GM23338 (cell line): Measurements from ENCODE around the gene DVL2. TPM values are rescaled to one million over a fixed set of nuclear protein-coding genes. Genes with fewer than 3 reads are reported as not detected.
A peak's percentile ranks its signal among the peaks of the same experiment; 100 is the strongest.
"Not testable (repeated sequence)": the region's sequence is repeated elsewhere in the genome, so short reads cannot be mapped to it uniquely, and the experiment has no call there.

Experiments
- ATAC-seq: fragments of 200-7000 bp; cut with Tn5 transposase; 3 replicates; pipeline ENCODE4 v1.9.1; 2020
- DNase-seq: peaks from one replicate; pipeline ENCODE4 v3.0.0-alpha.2; 2015; ENCODE audit warnings: low spot score
- H2AFZ ChIP-seq: fragments of 200-600 bp; sonication (generic); 2 replicates; pipeline ENCODE4 v1.8.0; 2016; ENCODE audit warnings: antibody characterized with exemption, mild to moderate bottlenecking, moderate library complexity
- H3F3A ChIP-seq: fragments of 200-600 bp; sonication (generic); replicated peaks from 2 replicates; pipeline ENCODE4 v1.8.0; 2017; ENCODE audit warnings: antibody characterized with exemption, mixed run types, low read depth
- H3K27ac ChIP-seq: fragments of 200-600 bp; sonication (generic); 2 replicates; pipeline ENCODE4 v1.6.1; 2016; ENCODE audit warnings: low read depth
- H3K27me3 ChIP-seq: fragments of 200-600 bp; sonication (generic); 2 replicates; pipeline ENCODE4 v1.8.0; 2016; ENCODE audit warnings: mild to moderate bottlenecking, mixed run types, moderate library complexity; ENCODE audit not compliant: insufficient read depth
- H3K36me3 ChIP-seq: fragments of 200-600 bp; sonication (generic); 2 replicates; pipeline ENCODE4 v1.8.0; 2016; ENCODE audit warnings: mild to moderate bottlenecking; ENCODE audit not compliant: insufficient read depth
- H3K4me1 ChIP-seq: fragments of 200-600 bp; sonication (generic); 2 replicates; pipeline ENCODE4 v1.8.0; 2016; ENCODE audit warnings: mild to moderate bottlenecking, moderate library complexity; ENCODE audit not compliant: insufficient read depth
- H3K4me2 ChIP-seq: fragments of 200-600 bp; sonication (generic); 2 replicates; pipeline ENCODE4 v1.7.1; 2017; ENCODE audit warnings: mixed run types
- H3K4me3 ChIP-seq: fragments of 200-600 bp; sonication (generic); 2 replicates; pipeline ENCODE4 v1.6.1; 2016; ENCODE audit warnings: mixed run types
- H3K79me2 ChIP-seq: fragments of 200-600 bp; sonication (generic); replicated peaks from 2 replicates; pipeline ENCODE4 v1.8.0; 2017; ENCODE audit warnings: mild to moderate bottlenecking; ENCODE audit not compliant: insufficient read depth
- H3K9me2 ChIP-seq: fragments of 200-600 bp; sonication (generic); 2 replicates; pipeline ENCODE4 v1.8.0; 2017; ENCODE audit not compliant: insufficient read depth
- H4K20me1 ChIP-seq: fragments of 200-600 bp; sonication (generic); replicated peaks from 2 replicates; pipeline ENCODE4 v1.8.0; 2017; ENCODE audit warnings: mild to moderate bottlenecking; ENCODE audit not compliant: insufficient read depth
- H3K27ac Mint-ChIP-seq: 2 replicates; pipeline ENCODE4 v1.8.0; 2020; ENCODE audit warnings: inconsistent platforms, mild to moderate bottlenecking, moderate library complexity, mixed read lengths
- H3K27me3 Mint-ChIP-seq: 3 replicates; pipeline ENCODE4 v1.8.0; 2022; ENCODE audit warnings: low read depth, mild to moderate bottlenecking, moderate library complexity, mixed read lengths, inconsistent platforms; ENCODE audit not compliant: insufficient read depth, poor library complexity
- H3K36me3 Mint-ChIP-seq: 3 replicates; pipeline ENCODE4 v1.8.0; 2021; ENCODE audit warnings: low read depth, mild to moderate bottlenecking, inconsistent platforms, moderate library complexity, mixed read lengths
- H3K4me1 Mint-ChIP-seq: 3 replicates; pipeline ENCODE4 v1.8.0; 2020; ENCODE audit warnings: mild to moderate bottlenecking, inconsistent platforms, mixed read lengths
- H3K4me3 Mint-ChIP-seq: 3 replicates; pipeline ENCODE4 v1.8.0; 2021; ENCODE audit warnings: moderate library complexity, mild to moderate bottlenecking, inconsistent platforms, mixed read lengths
- H3K9me3 Mint-ChIP-seq: 3 replicates; pipeline ENCODE4 v1.8.0; 2020; ENCODE audit warnings: moderate library complexity, mild to moderate bottlenecking, inconsistent platforms, mixed read lengths
- EZH2phosphoT487 ChIP-seq: fragments of 200-600 bp; sonication (generic); IDR thresholded peaks from one replicate; pipeline ENCODE4 v1.8.1; 2018; ENCODE audit warnings: antibody characterized with exemption; ENCODE audit not compliant: unreplicated experiment
- JUNB ChIP-seq: IDR thresholded peaks from one replicate; pipeline ENCODE4 v1.6.1; 2016; ENCODE audit warnings: antibody characterized with exemption; ENCODE audit not compliant: unreplicated experiment
- NANOG ChIP-seq: IDR thresholded peaks from 2 replicates; pipeline ENCODE4 v1.6.1; 2016; ENCODE audit warnings: antibody characterized with exemption, borderline replicate concordance
- POLR2AphosphoS5 ChIP-seq: IDR thresholded peaks from 2 replicates; pipeline ENCODE4 v1.6.1; 2016; ENCODE audit warnings: antibody characterized with exemption, low read depth
- REST ChIP-seq: IDR thresholded peaks from one replicate; pipeline ENCODE4 v1.6.1; 2018; ENCODE audit warnings: antibody characterized with exemption; ENCODE audit not compliant: unreplicated experiment
- ZNF331 ChIP-seq: fragments of 250-450 bp; sonication (Bioruptor Pico); IDR thresholded peaks from 2 replicates; pipeline ENCODE4 v1.5.0; 2020; ENCODE audit warnings: low read depth, mild to moderate bottlenecking, moderate library complexity
- polyA plus RNA-seq: library from polyadenylated mRNA; unstranded; fragments of >200 nt; fragmentation: Nextera tagmentation; extraction: Ambion mirVana; gene quantifications from 2 replicates; pipeline ENCODE4 v1.2.1, GENCODE V29; 2016
- total RNA-seq: library from RNA; depleted of rRNA; stranded (reverse); fragments of >200 nt; shearing (Covaris generic); gene quantifications from 2 replicates; pipeline ENCODE4 v1.2.3, GENCODE V29; 2014

DVL2 gene
- total and polyA plus RNA-seq, 2 experiments from 2014 or later = 19.7 to 80.6 TPM

GRCh38 chr17:7246779-7247178 lies 12.5 kb upstream of the DVL2 start (continued):
- TF ChIP-seq REST = no peak
- no peak for TF ChIP-seq JUNB
- TF ChIP-seq NANOG = no peak
- no peak for TF ChIP-seq EZH2phosphoT487
- no peak for TF ChIP-seq POLR2AphosphoS5

- H3K27me3 Mint-ChIP-seq = peaks cover 19% of the 10 kb centered on the region
- H3K27me3 ChIP-seq, ATAC-seq, H4K20me1 ChIP-seq, H3K4me3 ChIP-seq, H3K9me2 ChIP-seq, H3K9me3 Mint-ChIP-seq, H2AFZ ChIP-seq, DNase-seq, H3K4me2 ChIP-seq, H3K27ac Mint-ChIP-seq: not testable (repeated sequence)
- Histone ChIP-seq H3K79me2 (peaks cover 45% of the 10 kb centered on the region), H3K27ac (peak overlapping the region; percentile 76; the same call in 1 of the 2 replicates), H3K4me1 (peaks cover 23% of the 10 kb centered on the region), H3F3A (peaks cover 27% of the 10 kb centered on the region), H3K36me3 (peaks cover 16% of the 10 kb centered on the region; the same call in 1 of the 2 replicates)
- H3K4me1 Mint-ChIP-seq = peaks cover 40% of the 10 kb centered on the region
- peaks cover 50% of the 10 kb centered on the region for H3K36me3 Mint-ChIP-seq
- H3K4me3 Mint-ChIP-seq = peak overlapping the region; percentile 87; the same call in 1 of the 3 replicates
These were observed 9.5 kb upstream of the DVL2 start for GRCh38 chr17:7243838-7244237.

GRCh38 chr17:7243453-7243729 lies 9.1 kb upstream of the DVL2 start:
- peaks cover 6% of the 10 kb centered on the region; the same call in 1 of the 2 replicates for H4K20me1 ChIP-seq
- H3K4me3 ChIP-seq = peak overlapping the region; percentile 78
- no peaks in the 10 kb centered on the region for H3K9me2 ChIP-seq
- H3K27me3 ChIP-seq = no peaks in the 10 kb centered on the region
- no peak overlapping the region for H2AFZ ChIP-seq
- H3K27ac ChIP-seq = peak overlapping the region; percentile 76
- H3K4me2 ChIP-seq = peak overlapping the region; percentile 81
- H3K79me2 ChIP-seq = peaks cover 44% of the 10 kb centered on the region
- TF ChIP-seq NANOG (no peak), EZH2phosphoT487 (no peak), ZNF331 (CRISPR knock-in tag) (no peak)
- no peak for DNase-seq
- Mint-ChIP-seq H3K4me3 (peak overlapping the region; percentile 87), H3K36me3 (peaks cover 50% of the 10 kb centered on the region), H3K27ac (peak overlapping the region; percentile 89), H3K27me3 (peaks cover 22% of the 10 kb centered on the region), H3K4me1 (peaks cover 37% of the 10 kb centered on the region), H3K9me3 (no peaks in the 10 kb centered on the region; the same call in 1 of the 3 replicates)
- peaks cover 16% of the 10 kb centered on the region; the same call in 1 of the 2 replicates for H3K36me3 ChIP-seq
- H3K4me1 ChIP-seq = peaks cover 20% of the 10 kb centered on the region
- no peak for ATAC-seq
- peaks cover 27% of the 10 kb centered on the region for H3F3A ChIP-seq
